Thymus (tissue), 11 donors: ENCODE data around the gene MED13L. TPM values are rescaled to one million over a fixed set of nuclear protein-coding genes. Genes with fewer than 3 reads are reported as not detected.

Source experiments
- DNase-seq, 9 donors: peaks; one replicate each; pipeline ENCODE4 v3.0.0-alpha.2; 2013; ENCODE audit warnings: low spot score in 9 of 9, low read depth in 6 of 9, missing footprints in 1 of 9
- H3K27ac ChIP-seq, 2 donors: one replicate each; pipeline ENCODE4 v1.5.1; 2013; ENCODE audit warnings: control low read depth in 1 of 2, low read depth in 1 of 2, low read length in 1 of 2, mild to moderate bottlenecking in 1 of 2, moderate library complexity in 1 of 2
- H3K27me3 ChIP-seq, 2 donors: one replicate each; pipeline ENCODE4 v1.5.1; 2013; ENCODE audit warnings: low read length in 1 of 2; ENCODE audit not compliant: control insufficient read depth in 2 of 2, insufficient read depth in 1 of 2
- H3K36me3 ChIP-seq, 2 donors: one replicate each; pipeline ENCODE4 v1.5.1; 2013; ENCODE audit warnings: low read length in 1 of 2, mild to moderate bottlenecking in 1 of 2, moderate library complexity in 1 of 2; ENCODE audit not compliant: control insufficient read depth in 2 of 2, insufficient read depth in 2 of 2
- H3K4me1 ChIP-seq, 2 donors: one replicate each; pipeline ENCODE4 v1.5.1; 2013; ENCODE audit warnings: low read length in 2 of 2; ENCODE audit not compliant: control insufficient read depth in 2 of 2, insufficient read depth in 2 of 2
- H3K4me3 ChIP-seq, 2 donors: one replicate each; pipeline ENCODE4 v1.5.1; 2013; ENCODE audit warnings: low read length in 2 of 2, control low read depth in 1 of 2, mild to moderate bottlenecking in 1 of 2
- H3K9me3 ChIP-seq, 2 donors: one replicate each; pipeline ENCODE4 v1.5.1; 2013; ENCODE audit warnings: low read length in 1 of 2, mild to moderate bottlenecking in 1 of 2; ENCODE audit not compliant: control insufficient read depth in 2 of 2, insufficient read depth in 1 of 2
- WGBS: extraction: QIAGEN DNeasy Blood & Tissue Kit; methylation state at CpG from one replicate; pipeline ENCODE4 v1.1.7; 2013; 5-methylcytosine and 5-hydroxymethylcytosine counted together
- polyA plus RNA-seq: library from polyadenylated mRNA; stranded (reverse); fragments of 200-250 nt; gene quantifications from one replicate; pipeline ENCODE4 v1.2.3, GENCODE V29; 2013
- total RNA-seq: library from RNA; stranded (reverse); fragments of 120-200 nt; gene quantifications from one replicate; pipeline ENCODE4 v1.2.4, GENCODE V29; 2013
- donor health status: healthy.

Gene MED13L
- total and polyA plus RNA-seq, 2 donors, result 34.0 to 141 TPM

- no peak overlapping the region for H3K27ac ChIP-seq
- no peaks in the 10 kb centered on the region for H3K4me1 ChIP-seq
- DNase-seq, result no peak
- no peak overlapping the region for H3K4me3 ChIP-seq
- no peaks in the 10 kb centered on the region for H3K9me3 ChIP-seq
- peaks cover 0 to 2% of the 10 kb centered on the region in 2 donors for H3K36me3 ChIP-seq
- WGBS, result 97% methylated on average over 5 of the region's 5 CpGs
- H3K27me3 ChIP-seq, result no peaks in the 10 kb centered on the region
Measured at GRCh38 chr12:116179384-116179783, 98.1 kb downstream of the MED13L start.

- WGBS, result 96% methylated on average over 4 of the region's 4 CpGs
Measured at GRCh38 chr12:116177017-116177416, 100.5 kb downstream of the MED13L start.

GRCh38 chr12:116174904-116175303 lies 102.6 kb downstream of the MED13L start:
- 99% methylated on average over 4 of the region's 4 CpGs for WGBS
- DNase-seq, result no peak
- Histone ChIP-seq H3K4me3 (no peak overlapping the region), H3K27ac (no peak overlapping the region), H3K27me3 (no peaks in the 10 kb centered on the region), H3K4me1 (peaks cover 6 to 8% of the 10 kb centered on the region in 2 donors), H3K36me3 (peaks cover 0 to under 1% of the 10 kb centered on the region in 2 donors), H3K9me3 (no peaks in the 10 kb centered on the region)

More at GRCh38 chr12:116177017-116177416, 100.5 kb downstream of the MED13L start:
- H3K27ac ChIP-seq, result no peak overlapping the region
- H3K4me3 ChIP-seq, result no peak overlapping the region
- H3K4me1 ChIP-seq, result peaks cover 6 to 8% of the 10 kb centered on the region in 2 donors
- no peaks in the 10 kb centered on the region for H3K27me3 ChIP-seq
- H3K9me3 ChIP-seq, result no peaks in the 10 kb centered on the region
- H3K36me3 ChIP-seq, result peaks cover 0 to 2% of the 10 kb centered on the region in 2 donors
- DNase-seq, result no peak

- H3K36me3 ChIP-seq, result peaks cover 0 to under 1% of the 10 kb centered on the region in 2 donors
- H3K27me3 ChIP-seq, result no peaks in the 10 kb centered on the region
- DNase-seq, result no peak
- H3K4me1 ChIP-seq, result peaks cover 6 to 8% of the 10 kb centered on the region in 2 donors
- 98% methylated on average over 3 of the region's 3 CpGs for WGBS
- no peak overlapping the region for H3K27ac ChIP-seq
- H3K9me3 ChIP-seq, result no peaks in the 10 kb centered on the region
- H3K4me3 ChIP-seq, result no peak overlapping the region
Measured at GRCh38 chr12:116174006-116174405, 103.5 kb downstream of the MED13L start.

- Histone ChIP-seq H3K4me1 (peaks cover 6 to 8% of the 10 kb centered on the region in 2 donors), H3K4me3 (no peak overlapping the region), H3K27ac (peak overlapping the region; percentile 38 to 65), H3K27me3 (no peaks in the 10 kb centered on the region), H3K36me3 (peaks cover 0 to 4% of the 10 kb centered on the region in 2 donors), H3K9me3 (no peaks in the 10 kb centered on the region)
- DNase-seq, result peak in 3 of 9 donors; percentile 14 to 44 (median 29)
- 34% methylated on average over 10 of the region's 10 CpGs for WGBS
Measured at GRCh38 chr12:116172224-116172849, 105.2 kb downstream of the MED13L start.

GRCh38 chr12:116171549-116171948 lies 105.9 kb downstream of the MED13L start:
- no peak overlapping the region for H3K4me3 ChIP-seq
- no peaks in the 10 kb centered on the region for H3K27me3 ChIP-seq
- no peak overlapping the region for H3K27ac ChIP-seq
- DNase-seq, result no peak
- H3K9me3 ChIP-seq, result no peaks in the 10 kb centered on the region
- peaks cover 6 to 8% of the 10 kb centered on the region in 2 donors for H3K4me1 ChIP-seq
- WGBS, result 97% methylated on average over 3 of the region's 3 CpGs
- H3K36me3 ChIP-seq, result peaks cover 0 to 4% of the 10 kb centered on the region in 2 donors

GRCh38 chr12:116169071-116169470 lies 108.4 kb downstream of the MED13L start:
- Histone ChIP-seq H3K9me3 (no peaks in the 10 kb centered on the region), H3K27ac (no peak overlapping the region), H3K4me1 (peaks cover 10 to 11% of the 10 kb centered on the region in 2 donors), H3K36me3 (peaks cover 0 to 4% of the 10 kb centered on the region in 2 donors), H3K4me3 (no peak overlapping the region), H3K27me3 (no peaks in the 10 kb centered on the region)
- WGBS, result 96% methylated on average over 1 of the region's 1 CpG
- no peak for DNase-seq

- no peaks in the 10 kb centered on the region for H3K27me3 ChIP-seq
- WGBS, result 97% methylated on average over 5 of the region's 5 CpGs
- no peaks in the 10 kb centered on the region for H3K9me3 ChIP-seq
- no peak for DNase-seq
- peaks cover 2 to 4% of the 10 kb centered on the region in 2 donors for H3K4me1 ChIP-seq
- H3K4me3 ChIP-seq, result no peak overlapping the region
- peaks cover 0 to 4% of the 10 kb centered on the region in 2 donors for H3K36me3 ChIP-seq
- no peak overlapping the region for H3K27ac ChIP-seq
Measured at GRCh38 chr12:116166306-116166705, 111.2 kb downstream of the MED13L start.

- H3K4me3 ChIP-seq, result no peak overlapping the region
- H3K36me3 ChIP-seq, result peaks cover 0 to 6% of the 10 kb centered on the region in 2 donors
- H3K27me3 ChIP-seq, result no peaks in the 10 kb centered on the region
- WGBS, result 96% methylated on average over 4 of the region's 4 CpGs
- no peaks in the 10 kb centered on the region for H3K9me3 ChIP-seq
- DNase-seq, result no peak
- H3K27ac ChIP-seq, result no peak overlapping the region
- H3K4me1 ChIP-seq, result peaks cover 2 to 8% of the 10 kb centered on the region in 2 donors
Measured at GRCh38 chr12:116165036-116165425, 112.5 kb downstream of the MED13L start.
